ELR (cell line): Measurements from ENCODE around the gene FGD3.

Experiments
- DNase-seq: peaks from one replicate; pipeline ENCODE4 v3.0.0-alpha.2; 2015; ENCODE audit warnings: low read depth

Gene FGD3

GRCh38 chr9:92954049-92954861 lies 6.9 kb downstream of the FGD3 start:
- DNase-seq: peak; percentile 70

DNA sequence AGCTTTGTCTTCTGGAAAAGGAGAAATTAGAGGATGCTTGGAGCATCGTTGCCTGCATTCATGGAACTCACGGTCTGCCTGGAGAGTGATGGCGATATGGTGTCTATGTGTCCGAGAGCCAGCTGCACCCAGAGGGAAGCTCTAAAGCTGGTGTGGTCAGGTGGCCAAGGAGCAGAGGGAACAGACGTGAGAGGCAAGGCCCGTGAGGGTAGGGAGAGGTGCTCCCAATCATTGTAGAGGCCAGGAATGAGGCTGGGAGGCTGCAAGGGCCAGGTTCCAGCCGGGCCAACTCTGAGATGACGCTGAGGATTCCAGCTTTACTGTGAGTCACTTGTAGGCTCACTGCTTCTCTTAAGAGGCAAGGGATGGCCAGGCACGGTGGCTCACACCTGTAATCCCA lies 7.6 kb downstream of the FGD3 start:
- DNase-seq: no peak

DNA sequence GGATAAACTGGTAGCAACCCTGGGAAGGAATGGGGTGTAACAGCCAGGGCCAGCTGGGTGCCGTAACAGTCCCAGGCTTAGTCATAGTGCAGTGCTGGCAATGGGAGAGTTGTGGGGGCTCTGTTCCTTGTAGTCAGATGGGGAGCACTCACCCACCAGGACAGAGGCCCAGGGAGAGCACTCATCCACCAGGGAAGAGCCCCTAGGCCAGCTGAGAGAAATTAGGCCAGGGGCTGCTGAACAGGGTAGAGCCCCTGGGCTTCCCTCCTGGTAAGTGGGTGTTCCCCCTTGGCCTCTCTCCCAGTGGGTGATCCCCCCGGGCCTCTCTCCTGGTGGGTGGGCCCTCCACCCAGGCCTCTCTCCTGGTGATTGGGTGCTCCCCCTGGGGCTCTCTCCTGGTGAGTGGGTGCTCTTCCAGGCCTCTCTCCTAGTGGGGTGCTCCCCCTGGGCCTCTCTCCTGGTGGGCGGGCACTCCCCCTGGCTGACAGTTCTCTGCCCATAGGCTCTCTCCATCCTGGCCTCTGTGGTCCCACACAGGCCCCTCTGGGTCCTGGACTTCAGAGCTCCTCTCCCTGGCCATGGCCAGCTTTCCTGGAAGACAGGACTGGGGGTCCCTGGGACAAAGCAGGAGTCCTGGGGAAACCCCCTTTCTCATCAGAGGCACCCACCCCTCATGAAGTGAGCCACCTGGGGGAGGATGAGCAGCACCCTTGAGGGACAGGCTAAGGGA lies 13.4 kb downstream of the FGD3 start:
- no peak for DNase-seq

GRCh38 chr9:92961627-92962302 lies 14.4 kb downstream of the FGD3 start:
- peak; percentile 10 for DNase-seq

DNA sequence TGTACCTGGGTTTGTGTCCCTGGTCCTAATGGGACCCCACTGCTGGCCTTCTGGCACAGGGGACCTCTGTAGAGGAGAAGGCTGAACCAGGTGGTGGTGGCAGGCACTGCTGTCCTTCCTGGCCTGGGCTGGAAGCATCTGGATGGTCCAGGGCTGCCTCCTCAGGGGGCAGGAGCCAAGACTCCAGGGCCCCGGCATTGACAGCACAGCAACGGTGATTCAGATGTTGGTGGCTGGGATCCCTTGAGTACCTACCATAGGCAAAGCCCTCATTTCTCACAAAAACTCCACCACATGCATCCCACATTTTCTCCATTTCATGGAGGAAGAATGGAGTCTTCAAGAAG lies 15.0 kb downstream of the FGD3 start:
- no peak for DNase-seq

DNA sequence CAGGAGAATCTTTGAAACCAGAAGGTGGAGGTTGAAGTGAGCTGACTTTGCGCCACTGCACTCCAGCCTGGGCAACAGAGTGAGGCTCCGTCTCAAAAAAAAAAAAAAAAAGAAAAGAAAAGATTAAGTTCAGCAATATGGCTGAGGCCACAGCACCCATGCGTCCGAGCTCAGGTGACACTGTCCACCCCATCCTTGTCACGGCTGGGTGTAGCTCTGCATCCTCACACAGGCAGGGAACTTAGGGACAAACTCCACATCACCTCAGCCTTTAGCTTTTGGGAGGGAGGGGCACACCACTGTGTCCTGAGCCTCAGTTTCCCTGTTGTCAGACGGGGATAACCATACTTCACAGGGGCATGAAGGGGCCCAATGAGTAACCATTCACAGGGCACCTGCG lies 15.5 kb downstream of the FGD3 start:
- no peak for DNase-seq

- no peak for DNase-seq
Measured at GRCh38 chr9:92963831-92964606, 16.7 kb downstream of the FGD3 start.

DNA sequence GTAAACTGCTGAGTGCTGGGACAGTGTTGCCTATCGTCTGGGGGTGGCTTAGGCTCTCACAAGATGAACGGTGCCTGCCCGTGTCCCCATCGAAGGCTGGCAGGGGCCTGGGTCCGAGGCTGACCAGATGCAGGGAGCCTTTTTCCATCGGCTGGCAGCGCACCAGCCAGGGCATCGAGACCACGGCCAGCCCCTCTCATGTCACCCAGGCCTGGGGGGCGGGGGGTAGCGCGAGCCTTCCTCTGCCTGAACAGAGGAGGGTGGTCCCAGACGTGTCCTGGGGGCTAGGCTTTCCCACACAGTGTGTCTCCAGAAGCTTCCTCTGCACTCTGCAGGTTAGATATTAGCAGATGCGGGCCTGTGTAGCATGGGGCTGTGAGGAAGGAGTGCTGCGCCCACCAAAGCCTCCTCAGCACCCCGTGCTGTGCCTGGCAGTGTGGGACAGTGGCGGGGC lies 17.3 kb downstream of the FGD3 start:
- no peak for DNase-seq

GRCh38 chr9:92965061-92965758 lies 17.9 kb downstream of the FGD3 start:
- DNase-seq: no peak

DNA sequence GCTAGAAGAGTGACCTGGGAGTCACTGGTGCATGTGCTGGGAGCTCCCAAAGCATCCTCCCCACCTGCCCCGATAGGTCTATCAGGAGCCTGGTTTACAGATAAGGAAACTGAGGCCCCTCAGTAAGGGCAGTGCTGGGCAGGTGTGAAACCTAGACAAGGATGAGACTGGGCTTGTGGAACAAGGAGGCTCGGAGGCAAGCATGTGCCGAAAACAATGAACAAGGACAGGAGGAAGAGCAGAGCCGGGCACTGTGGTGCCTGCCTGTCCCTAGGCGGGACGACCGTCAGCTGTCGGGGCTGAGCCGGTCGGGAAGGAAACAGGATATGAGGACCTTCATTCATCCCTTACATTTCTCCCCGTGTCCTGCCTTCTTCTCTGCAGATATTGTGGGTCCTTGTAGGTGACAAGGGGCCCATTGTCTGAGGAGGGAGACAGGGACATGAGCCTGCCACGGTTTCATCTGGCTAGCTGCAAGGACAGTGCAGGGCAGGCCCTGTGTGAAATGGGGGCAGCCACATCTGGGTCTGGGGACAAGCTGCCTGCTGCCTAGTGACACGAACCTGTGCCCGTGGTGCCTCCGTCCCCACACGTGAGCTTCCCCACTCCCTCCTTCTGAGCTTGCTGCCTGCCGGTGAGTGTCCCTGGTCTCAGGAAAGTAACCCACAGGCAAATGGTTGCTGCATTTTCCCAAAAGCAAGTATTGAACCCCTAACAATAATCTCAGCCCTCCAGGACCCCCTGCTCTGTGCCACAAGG lies 18.6 kb downstream of the FGD3 start:
- no peak for DNase-seq

GRCh38 chr9:92966518-92966800 lies 19.1 kb downstream of the FGD3 start:
- no peak for DNase-seq

GRCh38 chr9:92968081-92968480 lies 20.8 kb downstream of the FGD3 start:
- no peak for DNase-seq

DNA sequence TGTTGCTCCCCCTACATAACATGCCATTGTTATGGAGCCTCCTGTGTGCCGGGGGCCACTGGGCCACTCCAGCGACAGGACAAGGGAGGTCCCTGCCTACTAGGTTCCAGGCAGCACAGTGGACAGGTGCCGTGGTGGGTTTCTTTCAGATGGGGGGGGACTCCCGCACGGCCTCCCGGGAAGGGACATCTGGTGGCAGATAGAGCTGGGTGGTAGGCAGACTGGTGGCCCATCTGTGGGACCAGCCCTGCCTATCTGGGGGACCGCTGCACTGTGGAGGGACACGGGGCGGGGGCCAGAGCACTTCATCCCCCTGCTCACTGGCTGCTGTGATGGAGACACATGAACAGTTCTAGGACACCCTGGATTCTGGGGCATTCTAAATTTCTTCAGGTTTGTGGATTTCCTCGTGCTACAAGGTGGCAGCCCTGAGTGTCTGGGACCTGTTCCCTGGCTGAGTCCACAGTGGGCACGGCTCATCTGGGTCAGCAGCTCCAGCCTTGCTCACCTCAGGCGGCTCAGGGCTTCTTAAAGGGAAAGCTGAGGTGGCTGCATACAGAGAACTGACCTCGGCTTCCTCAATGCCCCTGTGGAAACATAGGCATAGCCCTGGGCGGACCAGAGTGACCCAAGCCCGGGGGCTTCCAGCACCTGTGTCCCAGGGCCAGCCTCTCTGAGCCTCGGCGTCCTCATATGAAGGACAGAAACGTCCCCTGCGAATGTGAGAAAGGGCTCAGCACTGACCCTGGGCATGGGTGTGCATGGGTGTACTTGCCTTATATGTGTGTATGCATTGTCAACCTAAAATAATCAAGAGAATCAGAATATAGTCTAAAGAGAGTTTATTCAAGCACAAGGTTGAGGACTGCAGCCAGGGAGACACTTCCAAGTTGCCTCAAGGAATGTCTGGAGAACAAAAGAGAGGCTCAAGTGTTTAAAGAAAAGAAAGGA lies 22.5 kb downstream of the FGD3 start:
- DNase-seq: no peak

GRCh38 chr9:92970467-92970923 lies 23.2 kb downstream of the FGD3 start:
- peak; percentile 28 for DNase-seq

DNA sequence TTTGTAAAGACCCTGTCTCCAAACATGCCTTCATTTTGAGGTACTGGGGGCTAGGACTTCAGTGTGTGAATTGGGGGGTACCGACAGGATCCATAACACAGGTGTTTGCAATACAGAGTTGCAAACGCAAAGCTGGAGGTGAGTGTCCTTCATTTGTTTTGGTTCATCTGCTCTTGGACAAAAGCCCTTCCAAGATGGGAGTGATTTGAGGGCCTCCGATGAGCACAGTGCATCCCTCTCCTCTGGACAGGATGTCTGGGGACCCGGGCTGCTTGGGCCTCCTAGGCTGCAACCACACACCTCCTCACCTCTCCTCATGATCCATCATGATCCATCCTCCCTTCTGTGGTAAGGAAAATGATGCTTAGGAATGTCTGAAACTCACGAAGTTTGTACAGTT lies 23.8 kb downstream of the FGD3 start:
- no peak for DNase-seq

DNA sequence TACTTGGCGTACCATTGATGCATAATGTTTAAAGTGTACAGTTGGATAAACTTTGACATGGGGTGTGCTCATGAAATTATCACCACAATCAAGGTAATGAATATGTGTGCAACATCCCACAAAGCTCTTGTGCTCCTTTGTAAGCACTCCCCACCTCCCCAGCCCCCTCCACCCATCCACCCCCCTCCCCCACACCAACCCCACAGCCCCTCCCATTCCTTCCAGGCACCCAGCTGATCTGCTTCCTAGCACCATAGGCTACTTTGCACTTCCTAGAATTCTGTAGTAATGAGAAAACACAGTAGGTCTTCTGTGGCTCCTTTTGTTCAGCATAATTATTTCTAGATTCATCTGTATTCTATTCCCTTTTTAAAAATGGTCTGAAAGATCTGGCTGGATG lies 24.5 kb downstream of the FGD3 start:
- DNase-seq: no peak

DNA sequence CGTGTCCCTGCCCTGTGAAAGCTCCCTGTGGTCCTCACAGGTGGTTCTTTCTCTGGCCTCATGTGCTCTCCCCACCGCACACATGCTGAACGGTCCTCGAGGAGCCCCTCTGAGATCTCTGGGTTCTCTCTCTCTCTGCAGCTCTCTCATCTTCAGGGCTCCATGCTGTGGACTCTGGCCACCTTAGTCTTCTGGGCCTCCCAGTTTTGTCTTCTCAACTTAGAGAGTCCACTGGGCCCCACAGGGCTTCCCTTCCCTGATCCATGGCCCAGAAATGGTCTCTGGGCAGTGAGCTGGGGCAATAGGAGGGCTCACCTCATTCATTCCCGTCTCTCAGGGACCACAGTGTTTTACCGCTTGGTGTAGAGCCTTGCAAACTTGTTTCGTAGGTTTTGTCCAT lies 26.4 kb downstream of the FGD3 start:
- DNase-seq: no peak

GRCh38 chr9:92974161-92974661 lies 26.9 kb downstream of the FGD3 start:
- DNase-seq: no peak
